Stimulated activated CD8-positive, alpha-beta memory T cell treated with anti-CD3 and anti-CD28 coated beads, Interleukin-4, amount 100 ng/mL, for 48 hours (primary cell): ENCODE data around the gene RBFOX2.
A peak's percentile ranks its signal among the peaks of the same experiment; 100 is the strongest.

Experiments
- DNase-seq: peaks from one replicate; pipeline ENCODE4 v3.0.0-alpha.2; 2020

The RBFOX2 gene

DNA sequence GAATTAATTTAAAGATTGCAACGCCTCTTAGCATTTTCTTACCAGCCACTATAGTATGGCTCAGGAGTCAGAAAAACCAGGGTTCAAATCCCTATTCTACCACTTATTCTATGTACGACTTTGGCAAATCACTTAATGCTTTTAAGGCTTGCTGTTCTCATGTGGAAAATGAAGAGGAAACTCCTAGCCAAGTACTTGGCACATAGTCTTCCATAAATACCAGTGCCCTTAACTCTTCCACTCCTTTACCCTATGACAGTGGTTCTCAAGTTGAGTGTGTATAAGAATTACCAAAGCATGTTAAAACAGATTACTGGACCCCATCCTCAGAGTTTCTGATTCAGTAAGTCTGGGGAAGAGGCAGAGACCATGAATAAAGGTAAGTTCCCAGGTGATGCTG lies 107.6 kb downstream of the RBFOX2 start:
- no peak for DNase-seq

DNA sequence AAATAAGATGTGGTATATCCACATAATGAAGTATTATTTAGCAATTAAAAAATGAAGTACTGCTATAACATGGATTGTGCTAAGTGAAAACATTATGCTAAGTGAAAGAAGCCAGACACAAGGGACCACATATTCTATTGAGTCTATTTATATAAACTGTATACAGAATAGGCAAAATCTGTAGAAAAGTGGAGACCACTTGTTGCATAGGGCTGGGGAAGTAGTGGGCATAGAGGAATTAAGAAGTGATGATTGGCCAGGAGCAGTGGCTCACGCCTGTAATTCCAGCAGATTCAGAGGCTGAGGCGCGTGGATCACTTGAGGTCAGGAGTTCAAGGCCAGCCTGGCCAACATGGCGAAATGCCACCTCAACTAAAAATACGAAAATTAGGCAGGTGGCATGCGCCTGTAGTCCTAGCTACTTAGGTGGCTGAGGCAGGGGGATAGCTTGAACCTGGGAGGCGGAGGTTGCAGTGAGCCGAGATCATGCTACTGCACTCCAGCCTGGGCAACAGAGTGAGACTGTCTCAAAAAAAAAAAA lies 109.6 kb downstream of the RBFOX2 start:
- DNase-seq = no peak

DNA sequence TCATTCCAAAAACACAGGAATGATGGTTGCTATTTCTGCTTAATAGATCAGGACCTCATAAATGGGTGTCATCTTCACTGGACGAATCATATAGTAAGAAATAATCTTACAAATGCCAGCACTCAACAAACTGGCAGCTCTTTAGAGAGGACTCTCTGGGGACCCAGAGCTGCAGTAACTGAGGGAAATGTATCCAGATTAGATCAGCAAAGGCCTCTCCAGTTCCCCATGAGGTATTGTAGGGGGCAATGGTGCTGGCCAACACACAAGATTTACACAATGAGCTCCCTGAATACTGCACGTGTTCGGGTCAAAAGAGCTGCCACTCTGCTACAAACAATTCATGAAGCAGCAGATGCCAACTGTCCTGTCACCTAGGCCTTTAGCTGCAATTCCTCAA lies 110.2 kb downstream of the RBFOX2 start:
- DNase-seq = no peak

DNA sequence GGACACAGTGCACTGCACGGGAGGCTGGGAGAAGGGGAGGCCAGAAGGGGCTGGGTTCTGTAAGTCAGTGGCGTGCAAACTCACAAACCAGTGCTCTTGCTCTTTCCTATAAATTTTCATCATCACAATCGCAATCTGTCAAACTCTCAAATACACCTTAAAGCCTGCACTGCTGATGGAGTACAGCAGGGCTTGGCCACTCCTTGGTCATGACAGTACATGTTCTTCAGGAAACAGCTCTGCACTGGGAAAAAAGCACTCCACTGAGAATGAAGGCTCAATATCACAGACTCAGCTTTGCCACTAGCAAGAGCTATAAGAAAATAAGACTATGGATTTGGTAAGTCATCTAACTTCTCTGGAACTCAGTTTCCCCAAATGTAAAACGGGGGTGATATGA lies 111.0 kb downstream of the RBFOX2 start:
- DNase-seq = no peak

DNA sequence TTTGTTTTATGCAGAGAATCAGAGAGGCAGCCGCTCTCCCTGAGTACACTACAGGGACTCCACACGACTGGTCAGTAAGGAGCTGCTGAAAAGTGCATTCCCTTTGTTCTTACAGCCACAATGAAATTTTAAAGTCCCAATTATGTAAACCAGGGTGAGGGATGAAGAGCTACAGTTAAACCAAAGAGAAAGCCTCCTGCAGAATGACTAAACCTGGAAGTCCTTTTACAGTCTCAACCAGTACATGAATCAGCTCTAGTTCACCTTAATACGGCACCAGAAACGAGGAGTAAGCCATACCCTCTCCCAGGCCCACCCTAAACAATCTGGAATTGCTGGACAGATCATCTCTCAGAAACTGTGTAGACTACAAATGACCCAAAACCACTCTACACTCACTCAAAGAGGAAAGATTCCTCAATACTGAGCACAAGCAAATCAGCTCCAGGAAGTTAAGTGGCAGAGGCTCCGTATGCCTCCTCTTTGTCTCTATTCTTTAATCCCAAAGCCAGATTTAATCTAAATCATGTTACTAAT lies 113.1 kb downstream of the RBFOX2 start:
- no peak for DNase-seq

DNA sequence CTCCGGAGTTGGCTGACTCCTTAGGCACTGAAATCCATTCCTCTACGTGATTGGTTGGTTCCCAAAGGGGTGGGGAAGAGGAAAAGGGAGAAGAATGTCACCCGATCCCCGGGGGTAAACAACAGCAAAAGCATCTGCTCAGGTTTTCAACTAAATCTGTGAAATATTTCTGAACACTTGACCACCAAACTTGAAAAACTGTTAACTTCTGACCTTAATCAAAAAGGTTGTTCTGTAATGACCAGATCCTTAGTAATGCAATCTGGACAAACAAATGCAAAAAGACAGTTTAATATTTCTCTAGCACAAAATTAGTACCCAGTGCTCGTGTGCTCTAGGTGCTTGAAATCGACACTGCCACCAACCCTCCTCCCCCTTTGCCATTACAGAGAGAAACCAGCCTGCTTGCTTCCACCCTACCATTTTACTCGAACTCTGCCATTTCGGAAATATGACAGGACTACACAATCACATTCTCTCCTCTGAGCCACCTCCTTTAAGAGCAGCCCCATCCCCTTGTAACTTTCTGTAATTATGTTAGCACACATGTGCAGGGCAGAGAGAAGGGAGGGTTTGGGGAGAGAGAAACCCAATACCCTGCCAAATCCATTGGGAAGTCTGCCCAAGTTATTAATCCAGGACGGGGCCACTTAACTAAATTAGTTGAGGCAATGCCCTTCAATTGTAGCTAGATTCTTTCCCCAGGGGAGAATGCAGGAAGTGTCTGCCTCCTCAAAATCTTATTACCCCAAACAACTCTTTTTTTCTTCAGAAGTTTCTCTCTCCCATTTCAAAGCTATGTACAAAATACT lies 113.8 kb downstream of the RBFOX2 start:
- no peak for DNase-seq

DNA sequence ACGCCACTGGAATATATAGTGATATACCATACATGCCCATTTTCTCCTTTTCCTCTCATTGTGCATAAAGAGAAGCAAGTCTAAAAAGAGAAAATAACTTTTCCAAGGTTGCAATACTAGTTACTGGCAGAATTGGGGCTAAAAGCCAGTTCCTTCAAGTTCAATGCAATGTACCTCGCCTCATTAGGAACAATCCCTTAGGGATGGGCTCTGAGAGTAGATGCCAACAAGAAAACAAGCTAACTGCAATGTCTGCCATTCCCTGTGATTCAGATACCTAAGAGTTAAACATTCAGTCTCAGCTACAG lies 114.3 kb downstream of the RBFOX2 start:
- DNase-seq = no peak

DNA sequence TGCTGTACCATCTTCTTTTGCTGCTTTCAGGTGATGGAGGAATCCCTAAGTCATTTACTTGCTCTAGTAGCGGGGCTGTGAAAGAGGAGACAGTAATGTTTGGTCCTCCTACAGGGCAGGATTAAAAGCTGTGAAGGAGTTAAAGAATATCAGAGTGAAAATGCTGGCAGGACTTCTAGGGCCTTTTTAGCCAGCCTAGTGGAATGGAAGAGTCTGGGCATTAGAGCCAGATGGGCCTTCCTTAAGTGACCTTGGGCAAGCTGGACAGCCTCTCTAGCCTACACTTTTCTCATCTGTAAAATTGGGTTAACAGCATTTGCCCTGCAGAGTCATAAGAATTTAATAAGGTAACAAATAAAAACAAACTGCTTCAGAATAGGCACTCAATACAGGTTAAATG lies 114.7 kb downstream of the RBFOX2 start:
- no peak for DNase-seq

DNA sequence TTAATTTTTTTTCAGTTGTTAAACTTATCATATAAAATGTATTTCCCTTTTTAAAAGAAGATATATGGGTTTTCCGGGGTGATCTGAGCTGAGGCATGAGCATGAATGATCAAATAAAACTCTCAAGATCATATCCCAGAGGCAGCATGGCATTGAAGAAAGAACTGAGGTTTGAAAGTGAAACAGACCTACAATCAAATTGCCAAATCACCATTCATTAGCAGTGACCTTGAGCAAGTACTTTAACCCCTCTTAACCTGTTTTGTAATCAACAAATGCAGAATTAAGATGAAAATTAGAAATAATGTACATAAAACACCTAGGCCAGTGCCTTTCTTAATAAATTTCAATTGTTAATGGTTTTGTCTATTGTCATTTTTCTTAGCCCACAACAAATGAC lies 116.0 kb downstream of the RBFOX2 start:
- DNase-seq = no peak

DNA sequence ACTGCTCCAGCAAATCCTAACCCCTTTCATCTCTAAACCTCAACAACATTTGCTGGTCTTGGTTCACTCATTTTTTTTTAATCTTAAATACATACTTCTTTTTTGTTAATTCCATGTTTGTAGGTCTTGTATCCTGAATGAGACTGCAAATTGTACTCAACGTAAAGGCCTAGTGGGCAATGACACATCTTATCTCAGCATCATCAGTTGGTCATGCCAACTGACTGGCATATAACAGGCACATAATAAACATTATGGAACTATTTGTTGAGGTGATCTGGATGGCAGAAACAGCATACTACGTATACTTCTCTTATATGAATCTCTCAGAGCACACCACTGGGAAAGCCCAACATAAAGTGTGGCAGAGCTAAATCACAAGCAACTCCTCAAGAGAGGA lies 116.7 kb downstream of the RBFOX2 start:
- no peak for DNase-seq

DNA sequence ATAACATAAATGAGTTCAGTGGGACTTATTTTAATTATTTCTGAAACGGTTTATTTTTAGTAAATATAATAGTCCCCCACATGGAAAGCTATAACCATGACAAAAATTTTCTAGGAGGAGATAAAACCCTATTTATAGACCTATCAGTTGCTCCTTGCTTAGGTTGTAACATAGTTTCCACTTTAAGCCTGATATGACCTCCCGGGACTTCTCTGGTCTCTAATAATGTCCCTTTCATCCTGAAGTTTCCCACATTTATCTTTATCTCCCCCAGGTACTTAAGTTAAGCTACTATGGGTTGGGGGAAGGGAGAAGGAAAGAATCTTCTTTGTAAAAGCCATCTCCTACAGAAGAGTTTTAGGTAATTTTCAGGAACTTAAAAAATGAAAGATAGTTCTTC lies 117.7 kb downstream of the RBFOX2 start:
- no peak for DNase-seq

DNA sequence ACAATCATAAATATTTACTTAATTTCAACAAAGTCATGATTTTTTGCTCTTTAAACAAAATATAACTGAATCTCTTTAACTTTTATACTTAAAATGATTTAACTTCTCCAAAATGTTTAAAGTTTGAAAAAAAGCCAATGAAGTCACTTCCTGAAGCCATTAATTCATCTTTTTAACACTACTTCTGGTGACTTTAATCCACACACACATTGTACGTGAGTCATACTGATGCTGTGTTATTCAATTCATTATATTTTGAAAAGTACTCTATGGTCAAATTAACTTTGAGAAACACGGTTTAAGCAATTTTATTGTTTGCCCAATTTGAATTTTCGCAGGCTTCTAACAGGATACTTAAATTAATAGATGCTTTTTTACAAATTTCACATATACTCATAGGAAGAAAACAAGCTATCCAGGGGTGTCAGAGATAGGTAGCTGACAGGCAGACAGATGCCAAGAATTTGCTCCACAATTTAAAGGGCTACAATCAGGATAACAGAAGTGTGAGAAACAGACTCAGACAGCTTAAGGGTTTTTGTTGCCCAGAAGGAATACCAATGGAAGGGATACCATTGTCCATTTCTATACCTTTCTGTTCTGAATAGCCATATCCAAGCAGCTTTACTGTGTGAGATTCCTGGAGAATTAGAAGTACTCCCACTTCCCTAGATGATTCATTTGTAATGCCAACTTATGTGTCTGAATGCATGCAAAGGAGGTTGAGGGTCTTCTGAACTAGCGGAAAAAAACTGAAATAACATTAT lies 118.4 kb downstream of the RBFOX2 start:
- DNase-seq = no peak

DNA sequence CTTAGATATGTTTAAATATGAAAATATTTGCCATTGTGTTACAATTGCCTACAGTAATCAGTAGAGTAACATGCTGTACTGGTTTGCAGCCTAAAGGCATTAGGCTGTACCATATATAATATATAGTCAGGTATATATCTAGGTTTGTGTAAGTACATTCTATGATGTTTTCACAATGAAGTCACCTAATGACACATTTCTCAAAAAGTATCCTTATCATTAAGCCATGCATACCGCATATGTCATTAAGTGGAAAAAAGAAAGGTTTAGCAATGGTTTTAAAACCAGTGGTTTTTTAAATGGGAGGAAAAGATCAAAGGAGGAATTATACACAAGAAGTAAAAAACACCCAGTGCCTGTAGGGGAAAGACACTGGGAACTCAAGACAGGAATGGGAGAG lies 122.7 kb downstream of the RBFOX2 start:
- no peak for DNase-seq

DNA sequence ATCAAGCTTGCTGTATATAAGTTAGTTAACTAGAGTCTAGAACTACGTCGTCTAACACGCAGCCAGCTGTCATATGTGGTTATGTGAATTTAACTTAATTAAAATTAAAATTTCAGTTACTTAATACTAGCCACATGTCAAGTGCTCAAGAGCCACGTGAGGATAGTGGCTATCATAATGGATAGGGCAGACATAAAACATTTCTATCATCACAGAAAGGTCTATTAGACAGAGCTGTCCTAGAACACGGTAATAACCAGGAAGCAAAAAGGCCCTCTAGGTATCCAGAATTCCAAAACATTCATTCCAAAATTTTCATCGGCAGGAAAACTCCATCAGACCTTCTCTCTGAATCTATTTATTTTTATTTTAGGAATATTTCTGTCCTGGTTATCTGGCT lies 123.9 kb downstream of the RBFOX2 start:
- no peak for DNase-seq

DNA sequence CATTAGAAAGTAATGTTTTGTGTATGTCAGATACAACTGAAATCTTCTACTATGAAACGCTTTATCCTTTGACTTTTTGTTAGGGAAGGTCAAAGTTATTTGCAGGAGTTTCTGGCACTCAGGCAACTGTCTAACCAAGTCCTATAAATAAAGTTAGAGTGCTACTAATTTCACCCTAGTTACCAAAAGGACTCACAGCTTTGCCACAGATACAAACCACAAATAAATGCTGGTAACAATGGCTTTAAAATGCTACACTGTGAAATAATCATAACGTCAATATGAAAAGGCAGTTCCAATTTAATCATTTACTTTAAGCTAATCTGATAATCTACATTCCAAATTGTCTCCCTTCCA lies 124.3 kb downstream of the RBFOX2 start:
- DNase-seq = no peak

DNA sequence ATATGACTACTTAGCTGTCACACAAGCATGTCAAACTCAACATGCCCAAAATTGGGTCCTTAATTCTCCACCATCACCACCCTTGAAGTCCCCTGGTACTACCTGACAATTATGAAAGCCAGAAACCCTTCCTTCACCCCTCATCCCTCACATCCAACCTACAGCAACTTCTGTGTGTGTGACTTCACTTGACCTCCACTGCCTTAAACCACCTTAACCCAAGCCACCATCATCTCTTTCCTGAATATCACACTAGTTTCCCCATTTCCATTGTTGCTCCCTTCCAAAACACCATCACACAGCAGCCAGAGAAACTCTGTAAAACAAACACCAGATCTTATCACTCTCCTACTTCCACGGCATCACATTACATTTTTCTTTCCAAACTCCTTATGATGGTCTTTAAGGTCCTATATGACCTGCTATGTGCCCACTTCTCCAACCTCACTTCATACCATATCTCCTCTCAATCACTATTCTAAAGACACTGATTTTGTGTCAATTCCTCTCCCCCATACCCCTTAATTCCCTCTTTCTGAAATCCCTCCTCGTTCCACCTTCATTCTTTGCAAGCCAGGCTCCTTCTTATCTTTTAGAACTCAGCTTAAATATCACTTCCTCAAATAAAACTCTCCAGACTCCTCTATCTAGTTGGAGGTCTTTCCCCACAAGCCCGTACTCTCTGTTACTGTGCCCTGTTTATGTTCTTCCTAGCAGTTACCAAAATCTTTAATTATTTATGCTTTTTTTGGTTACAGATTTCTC lies 124.9 kb downstream of the RBFOX2 start:
- no peak for DNase-seq

DNA sequence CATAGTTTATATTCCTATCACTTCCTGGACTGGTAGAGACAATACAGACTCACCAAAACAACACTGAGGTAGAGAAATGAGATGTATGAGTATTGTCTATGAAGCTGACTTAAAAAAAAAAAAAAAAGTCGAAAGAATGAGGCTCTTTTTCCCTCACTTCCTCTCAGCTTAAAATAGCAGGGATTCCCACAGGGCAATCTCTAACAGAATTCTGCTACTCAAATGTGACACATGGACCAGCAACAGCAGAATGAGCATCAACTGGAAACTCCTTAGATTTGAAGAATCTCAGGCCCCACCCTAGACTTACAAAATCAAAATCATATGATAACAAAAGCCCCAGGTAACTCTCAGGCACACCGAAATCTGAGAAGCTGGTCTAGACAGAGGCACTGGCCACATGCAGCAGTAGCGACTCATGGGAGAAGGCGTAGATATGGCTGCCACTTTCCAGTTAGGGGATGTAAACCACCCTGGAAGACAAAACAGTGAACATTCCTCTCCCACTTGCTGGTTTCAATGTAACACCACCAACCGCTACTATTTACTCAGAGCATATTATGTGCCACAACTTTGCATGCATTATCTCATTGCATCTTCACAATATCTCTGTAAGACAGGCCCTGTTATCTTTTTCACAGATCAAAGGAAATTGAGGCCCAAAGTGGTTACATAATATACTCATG lies 128.0 kb downstream of the RBFOX2 start:
- DNase-seq = peak; percentile 29

DNA sequence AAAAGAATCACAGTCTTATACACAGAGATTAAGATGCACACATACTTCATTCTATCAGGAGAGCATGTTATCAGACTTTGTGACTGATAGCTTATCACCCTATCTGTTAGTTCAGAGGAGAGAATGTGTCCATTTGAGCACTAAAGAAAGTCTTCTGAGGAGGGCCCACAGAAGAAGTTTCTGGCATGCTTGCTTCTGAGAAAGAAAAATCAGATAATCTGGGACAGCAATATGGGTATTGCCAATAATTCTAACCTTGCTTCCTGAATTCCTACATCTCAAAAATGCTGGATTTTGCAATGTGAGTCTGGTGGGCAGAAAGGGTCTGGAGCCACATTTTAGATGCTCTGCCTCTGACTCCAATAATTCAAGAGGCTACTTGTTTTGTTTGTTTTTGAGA lies 128.9 kb downstream of the RBFOX2 start:
- DNase-seq = no peak

DNA sequence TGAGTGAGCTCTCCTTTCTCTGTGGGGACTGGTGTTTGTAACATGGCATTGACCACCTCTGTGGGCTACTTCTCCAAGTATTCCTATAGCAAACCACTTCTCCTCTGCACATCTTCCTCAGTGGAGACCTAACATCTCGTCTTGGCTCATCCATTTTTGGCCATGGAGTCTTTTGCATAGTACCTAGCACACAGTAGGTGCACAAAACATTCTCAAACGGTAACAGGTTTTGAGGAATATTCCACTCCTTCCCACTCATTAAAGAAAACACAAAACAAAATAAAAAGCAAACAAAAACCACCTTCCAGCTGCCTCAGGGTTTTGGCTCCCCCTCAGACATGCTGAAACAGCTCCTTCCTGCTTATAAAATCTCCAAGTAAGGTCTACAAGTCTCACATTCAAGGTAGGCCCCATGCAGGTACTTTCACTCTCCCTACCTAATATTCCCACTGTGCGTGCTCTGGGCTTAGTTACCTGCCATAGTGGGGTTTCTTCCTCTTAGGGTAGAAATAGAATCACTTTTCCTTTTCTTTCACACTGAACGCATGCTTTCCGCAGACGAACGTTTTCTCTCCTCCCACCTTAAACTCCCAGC lies 132.4 kb downstream of the RBFOX2 start:
- no peak for DNase-seq

DNA sequence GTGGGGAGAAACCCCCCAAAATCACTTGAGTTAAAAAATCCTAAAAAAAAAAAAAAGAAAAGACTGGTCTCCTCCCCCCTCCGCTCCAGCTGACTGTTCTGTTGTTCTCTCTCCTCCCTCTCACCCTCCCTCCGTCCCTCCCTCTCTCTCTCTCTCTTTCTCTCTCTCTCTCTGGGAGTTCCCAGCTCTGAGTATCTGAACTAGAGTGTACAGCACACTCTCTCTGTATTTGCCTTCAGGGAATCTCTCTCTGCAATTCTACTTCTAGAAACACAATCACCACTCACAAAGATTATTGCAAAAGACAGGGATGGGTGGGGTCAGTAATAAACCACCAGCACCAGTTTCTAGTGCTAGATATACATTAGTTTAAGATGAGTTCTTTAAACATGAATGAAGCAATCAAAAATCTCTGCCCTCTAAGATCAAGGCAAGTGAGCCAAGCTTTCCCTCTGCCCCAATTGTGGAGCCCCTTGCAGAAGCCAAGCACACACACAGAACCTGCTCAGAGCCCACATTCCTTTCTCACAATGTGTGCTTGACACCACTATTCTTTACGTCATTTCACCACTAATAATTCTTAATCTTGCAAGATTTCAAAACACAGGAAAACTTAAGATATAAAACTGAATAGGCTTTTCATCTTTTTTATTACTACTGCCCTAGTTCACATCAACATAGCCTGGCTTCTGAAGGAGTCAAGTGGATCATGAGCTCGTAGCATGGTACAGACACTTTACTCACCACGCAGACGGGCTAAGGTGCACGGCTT lies 133.5 kb downstream of the RBFOX2 start:
- DNase-seq = no peak

DNA sequence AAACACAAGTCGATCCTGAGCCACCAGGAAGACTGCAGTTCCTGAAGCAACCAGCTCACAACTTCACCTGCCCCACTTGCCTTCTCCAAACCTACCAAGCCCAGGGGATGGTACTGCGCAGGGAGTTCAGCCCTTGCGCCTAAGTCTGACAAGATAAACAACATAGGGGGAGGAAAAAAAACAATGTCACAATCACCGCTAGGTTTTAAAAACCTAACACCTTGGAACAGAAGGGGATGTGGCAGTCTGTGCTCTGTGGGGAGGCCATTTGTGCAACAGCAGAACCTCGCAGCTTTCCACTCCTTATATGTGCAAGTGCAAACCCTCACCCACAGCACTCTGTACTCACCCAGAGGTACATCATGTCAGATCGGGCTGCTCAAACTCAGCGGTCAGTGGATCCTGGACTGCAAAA lies 134.2 kb downstream of the RBFOX2 start:
- DNase-seq = no peak

DNA sequence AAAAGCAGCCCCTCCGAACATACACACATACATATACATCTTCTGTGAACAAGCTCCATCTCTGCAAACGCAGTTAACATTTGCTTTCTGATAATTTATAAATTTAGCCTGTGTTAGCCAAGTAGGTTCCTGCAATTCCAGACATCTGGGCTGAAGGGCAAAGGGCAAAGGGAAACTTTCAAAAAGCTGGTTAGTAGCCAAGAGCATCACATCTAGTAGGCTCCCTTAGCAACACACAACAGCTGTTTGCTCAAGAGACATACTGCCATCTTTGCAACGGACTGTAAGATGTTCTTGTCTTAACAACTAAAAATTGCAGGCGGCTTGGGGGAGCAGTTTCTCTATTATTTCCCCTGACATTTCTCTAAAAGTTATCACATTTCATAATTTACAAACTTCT lies 134.9 kb downstream of the RBFOX2 start:
- DNase-seq = no peak
